ENCODE measurements around the gene CST9.

DNA sequence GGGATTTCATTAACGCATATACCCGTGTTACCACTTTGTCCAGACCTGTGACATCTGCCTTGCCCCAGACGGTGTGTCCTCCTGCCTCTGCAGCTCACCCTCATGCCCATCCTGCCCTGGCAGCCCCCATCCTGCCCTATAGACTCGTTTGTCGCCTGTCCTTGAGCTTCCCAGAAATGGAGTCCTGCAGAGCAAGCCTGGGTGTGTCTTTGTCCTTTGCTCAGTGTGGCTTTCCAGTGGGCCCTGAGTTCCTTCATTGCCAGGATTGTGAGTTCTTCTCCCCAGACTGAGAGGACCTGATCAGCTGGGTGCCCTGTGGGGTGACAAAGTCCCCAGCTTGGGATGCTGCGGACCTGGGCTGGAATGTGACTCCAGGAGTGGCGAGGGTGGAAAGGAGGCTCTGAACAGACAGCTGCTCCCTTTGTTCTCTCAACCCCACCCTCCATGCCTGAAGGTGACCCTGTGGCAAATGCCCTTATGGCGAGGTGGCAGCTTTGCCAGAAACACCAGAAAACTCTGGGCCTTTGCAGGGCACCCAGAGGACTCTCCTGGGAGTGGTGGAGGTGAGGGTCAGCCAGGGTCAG is 34.4 kb upstream of the CST9 start:
- no peak for TF ChIP-seq EZH2phosphoT487 (IDR thresholded peaks at IDR 0.05; ENCODE audit: low read depth, severe bottlenecking, unreplicated experiment)
- no peak for TF ChIP-seq EZH2 (IDR thresholded peaks at IDR 0.05; ENCODE audit: borderline replicate concordance)

Measured in hepatocyte (in vitro differentiated cells).